Uterus (tissue), 2 donors: Measurements from ENCODE around the gene CTH.

ENCODE experiments used
- CTCF ChIP-seq, 4 experiments: fragments of 200-600 bp in 2 of 4; fragments of 450-650 bp in 2 of 4; sonication (generic) in 2 of 4; IDR thresholded peaks; one replicate each; pipeline ENCODE4 v1.5.1; 2016 to 2019; ENCODE audit warnings: antibody characterized with exemption in 4 of 4, mild to moderate bottlenecking in 2 of 4, moderate library complexity in 1 of 4
- POLR2A ChIP-seq, 2 donors: fragments of 450-650 bp; IDR thresholded peaks; one replicate each; pipeline ENCODE4 v1.6.1; 2016; ENCODE audit warnings: antibody characterized with exemption in 2 of 2, mild to moderate bottlenecking in 1 of 2, moderate library complexity in 1 of 2

DNA sequence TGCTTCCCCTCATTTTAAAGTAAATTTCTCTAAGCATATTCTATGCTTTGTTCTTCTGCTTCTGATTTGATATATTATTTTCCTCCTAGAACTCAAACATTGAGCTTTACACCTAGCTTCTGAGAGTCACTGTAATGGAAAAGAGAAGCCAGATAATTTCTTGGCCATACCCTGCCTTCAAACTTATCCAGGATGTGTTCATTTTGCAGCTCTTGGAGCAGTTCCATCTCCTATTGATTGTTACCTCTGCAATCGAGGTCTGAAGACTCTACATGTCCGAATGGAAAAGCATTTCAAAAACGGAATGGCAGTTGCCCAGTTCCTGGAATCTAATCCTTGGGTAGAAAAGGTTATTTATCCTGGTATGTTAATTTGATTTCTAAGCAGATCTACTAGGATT, 20.8 kb downstream of the CTH start:
- no peak for TF ChIP-seq POLR2A (IDR thresholded peaks at IDR 0.05)
- no peak for TF ChIP-seq CTCF (IDR thresholded peaks at IDR 0.05)
